HepG2 (cell line): Measurements from ENCODE around the gene AUH. TPM values are rescaled to one million over a fixed set of nuclear protein-coding genes. Genes with fewer than 3 reads are reported as not detected.
A peak's percentile ranks its signal among the peaks of the same experiment; 100 is the strongest.

Experiments
- ATAC-seq: fragments of 200-7000 bp; cut with Tn5 transposase; 3 replicates; pipeline ENCODE4 v1.9.1; 2020; ENCODE audit warnings: mild to moderate bottlenecking, moderate library complexity
- BruUV-seq: library from RNA; stranded (reverse); fragments of 400-500 nt; replicated peaks from 2 replicates; lab custom pipeline; 2021; lab: Mats Ljungman, UMichigan
- CTCF ChIA-PET: fragments of 300-600 bp; formaldehyde crosslinking; extraction: SDS; loops from one replicate; lab custom pipeline; 2021; ENCODE audit warnings: low total read pairs, inconsistent platforms, low intra/inter-chr PET ratio; lab: Yijun Ruan, JAX
- POLR2A ChIA-PET: fragments of 350-600 bp; sonication (Branson Sonifier 250); formaldehyde crosslinking; loops from one replicate; lab custom pipeline; 2020; ENCODE audit warnings: antibody characterized with exemption, inconsistent platforms; lab: Yijun Ruan, JAX
- DNase-seq: peaks from one replicate; pipeline ENCODE4 v3.0.0-alpha.2; 2015; ENCODE audit warnings: low spot score
- FAIRE-seq: peaks from 3 replicates; lab custom pipeline; 2011; peaks lifted over from hg19 to GRCh38; lab: Jason Lieb, UNC
- H2AFZ ChIP-seq: one replicate; pipeline ENCODE4 v1.6.1; 2011; ENCODE audit warnings: low read length, inconsistent platforms
- H3K27ac ChIP-seq: fragments of 300-600 bp; 3 replicates; pipeline ENCODE4 v1.8.0; 2011; ENCODE audit warnings: mixed run types, mild to moderate bottlenecking, mixed read lengths, low read length, inconsistent platforms; ENCODE audit not compliant: insufficient read depth; ENCODE audit errors: extremely low read length
- H3K27me3 ChIP-seq, 2 experiments: fragments of 200-600 bp in 1 of 2; 2 replicates in 1 of 2; 3 replicates in 1 of 2; pipeline versions ENCODE4 v1.6.0 to v1.8.0; 2011; ENCODE audit warnings: low read length in 2 of 2, mild to moderate bottlenecking in 2 of 2, moderate library complexity in 2 of 2, inconsistent platforms in 1 of 2; ENCODE audit not compliant: insufficient read depth in 2 of 2, control insufficient read depth in 1 of 2
- H3K36me3 ChIP-seq, 2 experiments: fragments of 200-600 bp in 1 of 2; replicated peaks in 1 of 2; 2 replicates in 1 of 2; 3 replicates in 1 of 2; pipeline versions ENCODE4 v1.5.1 to v1.8.0; 2011; ENCODE audit warnings: low read length in 2 of 2, inconsistent platforms in 1 of 2; ENCODE audit not compliant: insufficient read depth in 2 of 2, control insufficient read depth in 1 of 2
- H3K4me1 ChIP-seq: 2 replicates; pipeline ENCODE4 v1.5.1; 2012; ENCODE audit warnings: low read length, inconsistent platforms; ENCODE audit not compliant: insufficient read depth
- H3K4me2 ChIP-seq: 2 replicates; pipeline ENCODE4 v1.6.0; 2011; ENCODE audit warnings: low read depth, low read length, inconsistent platforms
- H3K4me3 ChIP-seq, 3 experiments: fragments of 200-600 bp in 1 of 3; sonication (generic), shearing (Covaris generic) in 1 of 3; replicated peaks in 1 of 3; 2 replicates each; pipeline ENCODE4 v1.5.1; 2011 to 2016; ENCODE audit warnings: low read length in 3 of 3, inconsistent platforms in 2 of 3, low read depth in 2 of 3, mild to moderate bottlenecking in 2 of 3, control low read depth in 1 of 3, mixed read lengths in 1 of 3; ENCODE audit not compliant: insufficient read depth in 1 of 3
- H3K79me2 ChIP-seq: one replicate; pipeline ENCODE4 v1.6.1; 2011; ENCODE audit warnings: low read length, inconsistent platforms; ENCODE audit not compliant: insufficient read depth
- H3K9ac ChIP-seq: 2 replicates; pipeline ENCODE4 v1.6.0; 2011; ENCODE audit warnings: mild to moderate bottlenecking, low read depth, low read length, inconsistent platforms; ENCODE audit not compliant: insufficient read depth
- H3K9me3 ChIP-seq: 2 replicates; pipeline ENCODE4 v1.5.1; 2012; ENCODE audit warnings: mild to moderate bottlenecking, low read length
- H4K20me1 ChIP-seq: 2 replicates; pipeline ENCODE4 v1.6.0; 2011; ENCODE audit warnings: inconsistent platforms, mild to moderate bottlenecking, low read length, moderate library complexity; ENCODE audit not compliant: insufficient read depth
- DR1 ChIP-seq: sonication (generic); formaldehyde crosslinking; IDR thresholded peaks from 2 replicates; pipeline ENCODE4 v1.8.0; 2021; ENCODE audit warnings: mild to moderate bottlenecking, missing genetic modification reagents, inconsistent platforms
- MAFF ChIP-seq: IDR thresholded peaks from 2 replicates; pipeline ENCODE4 v1.6.1; 2011; ENCODE audit warnings: low read depth, low read length, improper control_type of control experiment
- MAFK ChIP-seq, 2 experiments: IDR thresholded peaks in 1 of 2; conservative IDR thresholded peaks in 1 of 2; 2 replicates each; pipeline ENCODE4 v1.6.1; 2011; ENCODE audit warnings: improper control_type of control experiment in 2 of 2, low read length in 2 of 2
- NFE2L2 ChIP-seq: fragments of 150-350 bp; IDR thresholded peaks from 2 replicates; pipeline ENCODE4 v1.6.1; 2014; ENCODE audit warnings: low read length
- ZNF180 ChIP-seq: sonication (generic); formaldehyde crosslinking; IDR thresholded peaks from 2 replicates; pipeline ENCODE4 v1.4.0; 2020; ENCODE audit warnings: low read depth, missing genetic modification reagents, borderline replicate concordance
- ZNF318 ChIP-seq: sonication (generic); formaldehyde crosslinking; IDR thresholded peaks from 2 replicates; pipeline ENCODE4 v1.4.0; 2020; ENCODE audit warnings: mild to moderate bottlenecking, missing genetic modification reagents
- ZNF558 ChIP-seq: sonication (generic); formaldehyde crosslinking; IDR thresholded peaks from 2 replicates; pipeline ENCODE4 v1.9.0; 2022; ENCODE audit warnings: mild to moderate bottlenecking, missing genetic modification reagents, borderline replicate concordance
- WGBS: methylation state at CpG from one replicate; pipeline ENCODE4 v1.1.6; 2017; ENCODE audit warnings: low lambda C conversion rate; 5-methylcytosine and 5-hydroxymethylcytosine counted together
- in situ Hi-C: cut with HindIII; loops from 2 replicates; pipeline ENCODE4 v1.10.0; 2017; ENCODE audit warnings: low pct_unique_long_range_greater_than_20kb; ENCODE audit not compliant: extremely low pct_ligation_motif_present
- intact Hi-C: fragments of 100-400 bp; cut with micrococcal nuclease; formaldehyde crosslinking; loops from one replicate; pipeline ENCODE4 v1.10.0; 2022; ENCODE audit not compliant: unreplicated experiment
- polyA plus RNA-seq, 8 experiments: library from polyadenylated mRNA; depleted of rRNA in 3 of 8; stranded (reverse) in 7 of 8; unstranded in 1 of 8; fragments of >200 nt; fragmentation: Illumina TruSeq in 4 of 8; extraction: Trizol in 4 of 8; gene quantifications; 2 replicates each; pipeline versions ENCODE4 v1.2.1 to v1.2.3, GENCODE V29; 2011 to 2016; ENCODE audit warnings: low read depth in 4 of 8, missing spikeins in 1 of 8, mixed read lengths in 1 of 8; ENCODE audit not compliant: insufficient read depth in 1 of 8
- total RNA-seq, 5 experiments: library from RNA; depleted of rRNA; stranded (reverse); fragments of >200 nt; fragmentation: Illumina TruSeq; extraction: Trizol; gene quantifications; 2 replicates each; pipeline ENCODE4 v1.2.3, GENCODE V29; 2016; ENCODE audit warnings: low read depth in 1 of 5
- TF ChIP-seq, protein P1 (sequence below): sonication (generic); formaldehyde crosslinking; IDR thresholded peaks from 2 replicates; pipeline ENCODE4 v1.4.0; 2020; ENCODE audit warnings: mild to moderate bottlenecking, missing genetic modification reagents, borderline replicate concordance

AUH gene
- total and polyA plus RNA-seq, 2 of the 13 experiments (the other 11 are each of a cell fraction or from before 2014, with no cell fraction given): 25.8 to 31.9 TPM

DNA sequence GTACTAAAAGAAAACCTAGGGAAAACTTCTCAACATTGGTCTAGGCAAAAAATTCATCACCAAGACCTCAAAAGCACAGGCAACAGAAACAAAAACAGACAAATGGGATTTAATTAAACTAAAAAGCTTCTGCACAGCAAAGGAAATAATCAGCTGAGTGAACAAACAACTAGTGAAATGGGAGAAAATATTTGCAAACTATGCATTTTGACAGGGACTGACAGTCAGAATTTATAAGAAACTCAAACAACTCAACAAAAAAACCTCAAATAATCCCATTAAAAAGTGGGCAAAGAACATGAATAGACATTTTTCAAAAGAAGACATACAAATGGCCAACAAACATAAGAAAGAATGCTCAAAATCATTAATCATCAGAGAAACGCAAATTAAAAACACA is 189.4 kb downstream of the AUH start:
- WGBS: 100% methylated on average over 1 of the region's 1 CpG
- H3K4me2 ChIP-seq: no peak overlapping the region
- ATAC-seq (no peak), FAIRE-seq (no peak), DNase-seq (no peak)
- 0 out of 2 replicates have a peak, but pooled peaks cover 8% of the 10 kb centered on the region for H3K4me1 ChIP-seq
- no peak overlapping the region for H2AFZ ChIP-seq
- H4K20me1 ChIP-seq: no peaks in the 10 kb centered on the region
- no TSS peak for BruUV-seq
- in situ Hi-C loops: no loop called here
- CTCF ChIA-PET: no interaction called here
- H3K9me3 ChIP-seq: peaks cover 17% of the 10 kb centered on the region
- no peaks in the 10 kb centered on the region for H3K79me2 ChIP-seq
- H3K4me3 ChIP-seq: no peak overlapping the region
- TF ChIP-seq MAFF (0 out of 2 replicates have a peak, but pooled peaks have one; percentile 15), ZNF558 (no peak), MAFK (conservative IDR thresholded peaks at IDR 0.05 in 1 of 2, IDR thresholded peaks at IDR 0.05 in 1 of 2; ENCODE audit: low read length in 2 of 2) (peak; percentile 24 to 45; a peak in 2 of 4 replicates), NFE2L2 (no peak), DR1 (CRISPR knock-in tag) (no peak), ZNF180 (CRISPR knock-in tag) (no peak), ZNF318 (CRISPR knock-in tag) (no peak)
- TF ChIP-seq, protein P1, sequence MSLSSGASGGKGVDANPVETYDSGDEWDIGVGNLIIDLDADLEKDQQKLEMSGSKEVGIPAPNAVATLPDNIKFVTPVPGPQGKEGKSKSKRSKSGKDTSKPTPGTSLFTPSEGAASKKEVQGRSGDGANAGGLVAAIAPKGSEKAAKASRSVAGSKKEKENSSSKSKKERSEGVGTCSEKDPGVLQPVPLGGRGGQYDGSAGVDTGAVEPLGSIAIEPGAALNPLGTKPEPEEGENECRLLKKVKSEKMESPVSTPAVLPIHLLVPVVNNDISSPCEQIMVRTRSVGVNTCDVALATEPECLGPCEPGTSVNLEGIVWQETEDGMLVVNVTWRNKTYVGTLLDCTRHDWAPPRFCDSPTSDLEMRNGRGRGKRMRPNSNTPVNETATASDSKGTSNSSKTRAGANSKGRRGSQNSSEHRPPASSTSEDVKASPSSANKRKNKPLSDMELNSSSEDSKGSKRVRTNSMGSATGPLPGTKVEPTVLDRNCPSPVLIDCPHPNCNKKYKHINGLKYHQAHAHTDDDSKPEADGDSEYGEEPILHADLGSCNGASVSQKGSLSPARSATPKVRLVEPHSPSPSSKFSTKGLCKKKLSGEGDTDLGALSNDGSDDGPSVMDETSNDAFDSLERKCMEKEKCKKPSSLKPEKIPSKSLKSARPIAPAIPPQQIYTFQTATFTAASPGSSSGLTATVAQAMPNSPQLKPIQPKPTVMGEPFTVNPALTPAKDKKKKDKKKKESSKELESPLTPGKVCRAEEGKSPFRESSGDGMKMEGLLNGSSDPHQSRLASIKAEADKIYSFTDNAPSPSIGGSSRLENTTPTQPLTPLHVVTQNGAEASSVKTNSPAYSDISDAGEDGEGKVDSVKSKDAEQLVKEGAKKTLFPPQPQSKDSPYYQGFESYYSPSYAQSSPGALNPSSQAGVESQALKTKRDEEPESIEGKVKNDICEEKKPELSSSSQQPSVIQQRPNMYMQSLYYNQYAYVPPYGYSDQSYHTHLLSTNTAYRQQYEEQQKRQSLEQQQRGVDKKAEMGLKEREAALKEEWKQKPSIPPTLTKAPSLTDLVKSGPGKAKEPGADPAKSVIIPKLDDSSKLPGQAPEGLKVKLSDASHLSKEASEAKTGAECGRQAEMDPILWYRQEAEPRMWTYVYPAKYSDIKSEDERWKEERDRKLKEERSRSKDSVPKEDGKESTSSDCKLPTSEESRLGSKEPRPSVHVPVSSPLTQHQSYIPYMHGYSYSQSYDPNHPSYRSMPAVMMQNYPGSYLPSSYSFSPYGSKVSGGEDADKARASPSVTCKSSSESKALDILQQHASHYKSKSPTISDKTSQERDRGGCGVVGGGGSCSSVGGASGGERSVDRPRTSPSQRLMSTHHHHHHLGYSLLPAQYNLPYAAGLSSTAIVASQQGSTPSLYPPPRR (CRISPR knock-in tag): no peak
- POLR2A ChIA-PET: no interaction called here
- no peaks in the 10 kb centered on the region for H3K36me3 ChIP-seq
- no peak overlapping the region for H3K9ac ChIP-seq
- no peaks in the 10 kb centered on the region for H3K27me3 ChIP-seq
- intact Hi-C loops: no loop called here
- H3K27ac ChIP-seq: no peak overlapping the region
